ENCODE data around the gene RDM1. TPM values are rescaled to one million over a fixed set of nuclear protein-coding genes. Genes with fewer than 3 reads are reported as not detected.

RDM1 gene
- total RNA-seq, 4 donors from 2014 or later: not detected

GRCh38 chr17:35972945-35973332 lies 42.4 kb upstream of the RDM1 start:
- H3K9me3 ChIP-seq: no peaks in the 10 kb centered on the region
- H3K27ac ChIP-seq (replicated peaks in 1 of 4): peak overlapping the region in 1 of 4 donors; percentile 13
- no peaks in the 10 kb centered on the region for H3K36me3 ChIP-seq
- intact Hi-C loops (cut with DNase I): loop anchor here (10.0 kb wide), 1 partner anchor 102 kb away; no protein-coding TSS in a partner anchor
- peaks cover 0 to 4% (median 0%) of the 10 kb centered on the region in 4 donors for H3K27me3 ChIP-seq
- H3K4me3 ChIP-seq: no peak overlapping the region
- TF ChIP-seq POLR2A (IDR thresholded peaks at IDR 0.05; ENCODE audit: low read depth) (no peak), EP300 (IDR thresholded peaks at IDR 0.05) (no peak), POLR2AphosphoS5 (IDR thresholded peaks at IDR 0.05) (no peak), CTCF (IDR thresholded peaks at IDR 0.05) (no peak)
- peaks cover 6 to 24% (median 16%) of the 10 kb centered on the region in 4 donors for H3K4me1 ChIP-seq
- no peak for DNase-seq (ENCODE audit: extremely low spot score)
- WGBS: 79% methylated on average over 4 of the region's 4 CpGs

GRCh38 chr17:35972535-35972934 lies 42.0 kb upstream of the RDM1 start:
- H3K4me3 ChIP-seq: no peak overlapping the region
- no peak for TF ChIP-seq POLR2AphosphoS5 (IDR thresholded peaks at IDR 0.05)
- no peak for TF ChIP-seq POLR2A (IDR thresholded peaks at IDR 0.05; ENCODE audit: low read depth)
- TF ChIP-seq EP300 (IDR thresholded peaks at IDR 0.05): no peak
- TF ChIP-seq CTCF (IDR thresholded peaks at IDR 0.05): no peak
- intact Hi-C loops (cut with DNase I): loop anchor here (10.0 kb wide), 1 partner anchor 102 kb away; no protein-coding TSS in a partner anchor
- no peak for DNase-seq (ENCODE audit: extremely low spot score)
- H3K9me3 ChIP-seq: no peaks in the 10 kb centered on the region
- WGBS: 79% methylated on average over 6 of the region's 6 CpGs
- H3K36me3 ChIP-seq: no peaks in the 10 kb centered on the region
- H3K27me3 ChIP-seq: no peaks in the 10 kb centered on the region
- peak overlapping the region in 1 of 4 donors; percentile 13 for H3K27ac ChIP-seq (replicated peaks in 1 of 4)
- peaks cover 6 to 24% (median 16%) of the 10 kb centered on the region in 4 donors for H3K4me1 ChIP-seq

GRCh38 chr17:35972066-35972465 lies 41.5 kb upstream of the RDM1 start:
- Histone ChIP-seq H3K27ac (replicated peaks in 1 of 4) (no peak overlapping the region), H3K27me3 (no peaks in the 10 kb centered on the region), H3K4me1 (peaks cover 6 to 24% (median 16%) of the 10 kb centered on the region in 4 donors), H3K4me3 (no peak overlapping the region), H3K9me3 (no peaks in the 10 kb centered on the region), H3K36me3 (no peaks in the 10 kb centered on the region)
- intact Hi-C loops (cut with DNase I): loop anchor here (10.0 kb wide), 1 partner anchor 103 kb away; no protein-coding TSS in a partner anchor
- no peak for TF ChIP-seq POLR2AphosphoS5 (IDR thresholded peaks at IDR 0.05)
- no peak for TF ChIP-seq POLR2A (IDR thresholded peaks at IDR 0.05; ENCODE audit: low read depth)
- no peak for TF ChIP-seq EP300 (IDR thresholded peaks at IDR 0.05)
- no peak for TF ChIP-seq CTCF (IDR thresholded peaks at IDR 0.05)
- 75% methylated on average over 1 of the region's 1 CpG for WGBS
- DNase-seq (ENCODE audit: extremely low spot score): no peak

GRCh38 chr17:35969558-35970380 lies 39.2 kb upstream of the RDM1 start:
- Histone ChIP-seq H3K9me3 (no peaks in the 10 kb centered on the region), H3K4me1 (peaks cover 0 to 21% (median 15%) of the 10 kb centered on the region in 4 donors), H3K4me3 (no peak overlapping the region), H3K27ac (replicated peaks in 1 of 4) (no peak overlapping the region), H3K36me3 (no peaks in the 10 kb centered on the region), H3K27me3 (no peaks in the 10 kb centered on the region)
- WGBS: 46% methylated on average over 8 of the region's 8 CpGs
- TF ChIP-seq POLR2A (IDR thresholded peaks at IDR 0.05; ENCODE audit: low read depth): no peak
- no peak for TF ChIP-seq POLR2AphosphoS5 (IDR thresholded peaks at IDR 0.05)
- TF ChIP-seq CTCF (IDR thresholded peaks at IDR 0.05): peak; percentile 64 to 79 (median 76)
- no peak for TF ChIP-seq EP300 (IDR thresholded peaks at IDR 0.05)
- intact Hi-C loops (cut with DNase I): loop anchor here (2.0 to 10.0 kb wide), 3 partner anchors 105 to 513 kb away; no protein-coding TSS in a partner anchor
- DNase-seq (ENCODE audit: extremely low spot score): no peak
